Type B pancreatic cell (in vitro differentiated cells): ENCODE results near the gene ACO2. TPM values are rescaled to one million over a fixed set of nuclear protein-coding genes. Genes with fewer than 3 reads are reported as not detected.

Experiments
- DNase-seq: peaks from one replicate; pipeline ENCODE4 v3.0.0; 2021; ENCODE audit warnings: mixed read lengths; ENCODE audit not compliant: unreplicated experiment; ENCODE audit errors: extremely low spot score
- H3K27ac Mint-ChIP-seq: 2 replicates; pipeline ENCODE4 v1.8.0; 2021; ENCODE audit warnings: mild to moderate bottlenecking, mixed read lengths
- H3K27me3 Mint-ChIP-seq: 2 replicates; pipeline ENCODE4 v1.8.0; 2021; ENCODE audit warnings: mixed read lengths
- H3K36me3 Mint-ChIP-seq: 2 replicates; pipeline ENCODE4 v1.8.0; 2021; ENCODE audit warnings: mixed read lengths
- H3K4me1 Mint-ChIP-seq: one replicate; pipeline ENCODE4 v1.8.0; 2021; ENCODE audit warnings: mixed read lengths; ENCODE audit not compliant: unreplicated experiment
- H3K4me3 Mint-ChIP-seq: 2 replicates; pipeline ENCODE4 v1.8.0; 2021; ENCODE audit warnings: mild to moderate bottlenecking, mixed read lengths
- H3K9me3 Mint-ChIP-seq: 2 replicates; pipeline ENCODE4 v1.8.0; 2021; ENCODE audit warnings: mixed read lengths
- CTCF ChIP-seq: fragments of 200-600 bp; sonication (generic); conservative IDR thresholded peaks from 2 replicates; pipeline ENCODE4 v1.5.0; 2021; ENCODE audit warnings: antibody characterized with exemption, mild to moderate bottlenecking
- total RNA-seq: library from RNA; stranded (reverse); gene quantifications from 2 replicates; pipeline ENCODE4 v1.2.1, GENCODE V29; 2021; ENCODE audit warnings: low replicate concordance

The ACO2 gene
- total RNA-seq, 1 donor from 2014 or later, result 107 TPM

- H3K27ac Mint-ChIP-seq, result peak overlapping the region; percentile 23
- no peaks in the 10 kb centered on the region for H3K4me1 Mint-ChIP-seq
- DNase-seq, result no peak
- H3K27me3 Mint-ChIP-seq, result no peaks in the 10 kb centered on the region
- no peaks in the 10 kb centered on the region for H3K9me3 Mint-ChIP-seq
- no peak for TF ChIP-seq CTCF
- H3K36me3 Mint-ChIP-seq, result peaks cover 10% of the 10 kb centered on the region
- no peak overlapping the region for H3K4me3 Mint-ChIP-seq
Observed at GRCh38 chr22:41530890-41531714, 62.2 kb downstream of the ACO2 start.

DNA sequence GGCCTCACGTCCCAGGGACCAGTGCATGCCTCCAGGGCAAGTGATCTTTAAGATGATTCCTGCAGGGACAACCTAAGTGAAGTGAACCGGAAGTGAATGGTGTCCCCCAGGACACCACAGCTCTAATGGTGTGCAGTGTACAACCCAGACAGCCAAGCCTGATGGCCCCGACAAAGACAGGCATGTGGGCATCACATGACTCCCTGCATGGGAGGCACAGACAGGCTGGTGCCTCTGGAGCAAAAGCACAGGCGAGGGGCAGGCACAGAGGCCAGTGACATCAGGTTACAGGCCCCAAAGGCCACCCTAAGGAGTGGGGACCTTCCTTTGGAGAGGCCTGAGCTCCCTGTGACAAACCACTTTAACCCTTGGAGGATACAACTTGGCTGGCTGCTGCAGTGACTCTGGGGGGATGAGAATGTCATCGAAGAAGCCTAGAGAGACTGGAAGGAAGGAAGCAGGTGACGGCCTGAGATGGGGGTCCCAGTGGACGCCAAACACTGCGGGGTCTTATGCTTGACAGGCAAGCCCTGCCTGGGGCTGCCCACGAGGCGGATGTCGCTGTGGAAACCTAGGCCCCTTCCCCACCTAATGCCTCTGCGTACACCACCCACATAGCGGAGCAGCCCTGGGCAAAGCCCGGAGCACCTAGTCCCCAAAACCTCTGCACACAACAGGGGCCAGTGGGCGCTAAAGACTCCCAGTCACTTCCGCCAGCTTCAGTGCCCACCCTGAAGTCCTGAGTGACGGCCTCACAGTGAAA, 63.0 kb downstream of the ACO2 start:
- Mint-ChIP-seq H3K36me3 (peaks cover 10% of the 10 kb centered on the region), H3K27ac (no peak overlapping the region), H3K9me3 (no peaks in the 10 kb centered on the region), H3K27me3 (no peaks in the 10 kb centered on the region), H3K4me1 (no peaks in the 10 kb centered on the region), H3K4me3 (no peak overlapping the region)
- no peak for TF ChIP-seq CTCF
- no peak for DNase-seq

- no peak for DNase-seq
- peak overlapping the region; percentile 21 for H3K27ac Mint-ChIP-seq
- no peaks in the 10 kb centered on the region for H3K4me1 Mint-ChIP-seq
- no peaks in the 10 kb centered on the region for H3K9me3 Mint-ChIP-seq
- peak; percentile 84 for TF ChIP-seq CTCF
- H3K36me3 Mint-ChIP-seq, result peaks cover 14% of the 10 kb centered on the region
- H3K27me3 Mint-ChIP-seq, result no peaks in the 10 kb centered on the region
- no peak overlapping the region for H3K4me3 Mint-ChIP-seq
Observed at GRCh38 chr22:41532908-41533825, 64.2 kb downstream of the ACO2 start.

- no peak for TF ChIP-seq CTCF
- no peaks in the 10 kb centered on the region for H3K4me1 Mint-ChIP-seq
- H3K4me3 Mint-ChIP-seq, result no peak overlapping the region
- peaks cover 8% of the 10 kb centered on the region for H3K36me3 Mint-ChIP-seq
- no peaks in the 10 kb centered on the region for H3K27me3 Mint-ChIP-seq
- no peaks in the 10 kb centered on the region for H3K9me3 Mint-ChIP-seq
- H3K27ac Mint-ChIP-seq, result no peak overlapping the region
- DNase-seq, result no peak
Observed at GRCh38 chr22:41534219-41534618, 65.3 kb downstream of the ACO2 start.

- Mint-ChIP-seq H3K27ac (peak overlapping the region; percentile 64), H3K36me3 (peaks cover 8% of the 10 kb centered on the region), H3K27me3 (no peaks in the 10 kb centered on the region), H3K4me1 (no peaks in the 10 kb centered on the region), H3K9me3 (no peaks in the 10 kb centered on the region), H3K4me3 (no peak overlapping the region)
- peak; percentile 49 for TF ChIP-seq CTCF
- no peak for DNase-seq
Observed at GRCh38 chr22:41535244-41535643, 66.3 kb downstream of the ACO2 start.
